MM.1S (cell line): ENCODE measurements around the gene POLD3.

Experiments
- DNase-seq: peaks from one replicate; pipeline ENCODE4 v3.0.0-alpha.2; 2015
- H2AFZ ChIP-seq: fragments of 300-600 bp; sonication (generic); 2 replicates; pipeline ENCODE4 v1.6.0; 2016; ENCODE audit warnings: antibody characterized with exemption, low read length
- H3F3A ChIP-seq: fragments of 300-600 bp; sonication (generic); 2 replicates; pipeline ENCODE4 v1.6.1; 2016; ENCODE audit warnings: mild to moderate bottlenecking, antibody characterized with exemption, low read length, moderate library complexity, mixed read lengths; ENCODE audit not compliant: insufficient read depth
- H3K27ac ChIP-seq: fragments of 300-600 bp; sonication (generic); 2 replicates; pipeline ENCODE4 v1.5.1; 2016; ENCODE audit warnings: mild to moderate bottlenecking, low read length
- H3K27me3 ChIP-seq: fragments of 300-600 bp; sonication (generic); replicated peaks from 2 replicates; pipeline ENCODE4 v1.6.0; 2016; ENCODE audit warnings: low read length; ENCODE audit not compliant: insufficient read depth
- H3K36me3 ChIP-seq: fragments of 300-600 bp; sonication (generic); replicated peaks from 2 replicates; pipeline ENCODE4 v1.6.1; 2016; ENCODE audit warnings: mild to moderate bottlenecking, low read length, mixed read lengths; ENCODE audit not compliant: insufficient read depth
- H3K4me1 ChIP-seq: fragments of 300-600 bp; sonication (generic); 2 replicates; pipeline ENCODE4 v1.6.1; 2016; ENCODE audit warnings: low read length, mixed read lengths
- H3K4me2 ChIP-seq: fragments of 300-600 bp; sonication (generic); 2 replicates; pipeline ENCODE4 v1.6.0; 2016; ENCODE audit warnings: low read depth, low read length
- H3K4me3 ChIP-seq: fragments of 300-600 bp; sonication (generic); 2 replicates; pipeline ENCODE4 v1.5.1; 2016; ENCODE audit warnings: low read length, mixed read lengths
- H3K79me2 ChIP-seq: fragments of 300-600 bp; sonication (generic); 2 replicates; pipeline ENCODE4 v1.6.1; 2016; ENCODE audit warnings: mixed run types, low read length, mixed read lengths
- H3K9ac ChIP-seq: fragments of 300-600 bp; sonication (generic); 2 replicates; pipeline ENCODE4 v1.6.1; 2016; ENCODE audit warnings: low read length, mixed read lengths
- H3K9me2 ChIP-seq: fragments of 300-600 bp; sonication (generic); replicated peaks from 2 replicates; pipeline ENCODE4 v1.6.1; 2016; ENCODE audit warnings: mild to moderate bottlenecking, low read length, mixed read lengths; ENCODE audit not compliant: insufficient read depth
- H3K9me3 ChIP-seq: fragments of 300-600 bp; sonication (generic); replicated peaks from 2 replicates; pipeline ENCODE4 v1.6.1; 2016; ENCODE audit warnings: mild to moderate bottlenecking, low read length, mixed read lengths; ENCODE audit not compliant: insufficient read depth
- H4K20me1 ChIP-seq: fragments of 300-600 bp; sonication (generic); 2 replicates; pipeline ENCODE4 v1.6.1; 2016; ENCODE audit warnings: mild to moderate bottlenecking, low read length, moderate library complexity, mixed read lengths; ENCODE audit not compliant: insufficient read depth
- CTCF ChIP-seq: fragments of 300-600 bp; sonication (generic); IDR thresholded peaks from 2 replicates; pipeline ENCODE4 v1.5.1; 2016; ENCODE audit warnings: antibody characterized with exemption, low read length, mixed read lengths
- EZH2 ChIP-seq: fragments of 300-600 bp; sonication (generic); optimal IDR thresholded peaks from 2 replicates; pipeline ENCODE3; 2017; ENCODE audit warnings: low read depth, mild to moderate bottlenecking, antibody characterized with exemption, low read length, mixed read lengths
- EZH2phosphoT487 ChIP-seq: fragments of 300-600 bp; sonication (generic); IDR thresholded peaks from 2 replicates; pipeline ENCODE4 v1.6.1; 2018; ENCODE audit warnings: antibody characterized with exemption, low read length

The POLD3 gene, protein sequence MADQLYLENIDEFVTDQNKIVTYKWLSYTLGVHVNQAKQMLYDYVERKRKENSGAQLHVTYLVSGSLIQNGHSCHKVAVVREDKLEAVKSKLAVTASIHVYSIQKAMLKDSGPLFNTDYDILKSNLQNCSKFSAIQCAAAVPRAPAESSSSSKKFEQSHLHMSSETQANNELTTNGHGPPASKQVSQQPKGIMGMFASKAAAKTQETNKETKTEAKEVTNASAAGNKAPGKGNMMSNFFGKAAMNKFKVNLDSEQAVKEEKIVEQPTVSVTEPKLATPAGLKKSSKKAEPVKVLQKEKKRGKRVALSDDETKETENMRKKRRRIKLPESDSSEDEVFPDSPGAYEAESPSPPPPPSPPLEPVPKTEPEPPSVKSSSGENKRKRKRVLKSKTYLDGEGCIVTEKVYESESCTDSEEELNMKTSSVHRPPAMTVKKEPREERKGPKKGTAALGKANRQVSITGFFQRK

DNA sequence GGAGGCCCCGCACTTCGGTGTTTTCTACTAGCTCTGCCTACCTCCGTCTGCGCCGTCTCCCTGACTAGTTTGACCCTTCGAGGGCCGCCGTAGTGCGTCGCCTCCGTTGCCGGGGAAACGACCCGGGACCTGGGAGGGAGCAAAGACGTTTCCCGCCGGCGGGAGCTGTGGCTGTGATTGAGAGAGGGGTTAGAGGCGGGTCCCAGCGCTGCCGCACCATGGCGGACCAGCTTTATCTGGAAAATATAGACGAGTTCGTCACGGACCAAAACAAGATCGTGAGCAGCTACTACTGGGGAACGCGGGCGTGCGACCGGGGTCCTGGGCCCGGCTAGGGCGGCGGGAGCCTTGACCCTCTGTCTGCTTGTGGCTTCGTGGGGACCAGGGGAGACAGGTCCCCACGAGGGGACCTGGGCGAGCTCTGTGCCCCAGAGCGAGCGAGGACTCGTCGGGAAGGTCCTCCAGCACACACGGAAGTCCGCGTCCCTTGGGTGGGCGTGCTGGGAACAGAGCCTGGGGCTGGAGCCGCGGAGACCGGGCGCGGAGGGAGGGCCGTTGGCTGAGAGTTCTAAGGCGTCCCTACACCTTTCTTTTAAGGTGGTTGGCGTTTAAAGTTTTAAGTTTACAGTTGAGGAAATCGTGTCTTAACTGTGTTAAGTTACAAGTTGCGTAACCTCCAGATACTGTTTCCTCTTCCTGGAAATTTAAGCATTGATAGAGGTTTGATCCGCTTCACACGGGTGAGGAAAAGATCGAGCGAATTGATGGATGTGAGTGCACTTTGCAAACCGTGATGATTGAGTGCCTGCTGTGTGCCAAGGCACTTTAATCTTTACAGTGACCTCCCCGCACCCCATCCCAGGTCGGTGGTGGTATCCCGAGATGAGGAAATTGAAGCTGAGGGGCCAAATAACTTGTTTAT, at the start of gene POLD3:
Gene POLD3 (plus strand): TSS at position 142 of the 922 bp plus-strand sequence. CDS start 77 bp downstream, at position 219.
- Histone ChIP-seq H3K27me3 (no peaks in the 10 kb centered on the region), H3F3A (no peaks in the 10 kb centered on the region), H3K4me2 (peak within 1 kb of the TSS; percentile 70), H3K9me3 (no peaks in the 10 kb centered on the region), H3K27ac (peak within 1 kb of the TSS; percentile 64), H3K4me3 (peak within 1 kb of the TSS; percentile 98), H3K9ac (peak within 1 kb of the TSS; percentile 98), H3K4me1 (peaks cover 14% of the 10 kb centered on the region; the same call in 1 of the 2 replicates), H3K9me2 (no peaks in the 10 kb centered on the region), H3K79me2 (peaks cover 36% of the 10 kb centered on the region), H2AFZ (peak within 1 kb of the TSS; percentile 96), H3K36me3 (0 out of 2 replicates have a peak, but pooled peaks cover 4% of the 10 kb centered on the region), H4K20me1 (no peaks in the 10 kb centered on the region)
- TF ChIP-seq EZH2phosphoT487 (no peak), CTCF (no peak)
- peak; percentile 91 for DNase-seq

DNA sequence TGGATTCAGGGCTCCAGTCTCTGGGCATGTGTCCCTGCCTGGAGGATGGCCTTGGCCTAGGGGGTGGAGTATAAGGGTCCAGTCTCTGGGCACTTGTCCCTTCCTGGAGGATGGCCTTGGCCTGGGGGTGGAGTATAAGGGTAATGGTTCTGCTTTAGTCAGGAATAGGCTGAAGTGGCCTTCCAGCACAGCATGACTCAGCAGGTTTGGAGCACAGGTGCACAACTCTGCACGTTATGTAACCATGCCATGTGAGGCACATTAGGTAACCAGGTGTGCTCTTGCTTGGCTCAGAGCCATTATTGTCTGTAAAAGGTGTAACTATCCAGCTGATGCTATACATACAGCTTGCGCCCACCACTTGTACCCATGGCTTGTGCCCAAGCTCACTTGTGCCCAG, 48.4 kb upstream of the POLD3 start:
- H3K79me2 ChIP-seq = no peaks in the 10 kb centered on the region
- TF ChIP-seq CTCF = no peak
- TF ChIP-seq EZH2 = no peak
- TF ChIP-seq EZH2phosphoT487 = no peak
- no peaks in the 10 kb centered on the region for H3K4me1 ChIP-seq
- no peaks in the 10 kb centered on the region for H3K36me3 ChIP-seq
- H4K20me1 ChIP-seq = no peaks in the 10 kb centered on the region
- H3K27ac ChIP-seq = no peak overlapping the region
- H3K9ac ChIP-seq = no peak overlapping the region
- H3F3A ChIP-seq = no peaks in the 10 kb centered on the region
- H3K9me3 ChIP-seq = no peaks in the 10 kb centered on the region
- H3K9me2 ChIP-seq = no peaks in the 10 kb centered on the region
- no peak overlapping the region for H2AFZ ChIP-seq
- H3K4me2 ChIP-seq = no peak overlapping the region
- H3K4me3 ChIP-seq = no peak overlapping the region
- no peaks in the 10 kb centered on the region for H3K27me3 ChIP-seq
- no peak for DNase-seq

- no peak overlapping the region for H3K9ac ChIP-seq
- no peak overlapping the region for H3K4me3 ChIP-seq
- H3K4me1 ChIP-seq = no peaks in the 10 kb centered on the region
- DNase-seq = no peak
- H3K27ac ChIP-seq = no peak overlapping the region
- H3K79me2 ChIP-seq = no peaks in the 10 kb centered on the region
- TF ChIP-seq CTCF (no peak), EZH2 (no peak), EZH2phosphoT487 (no peak)
- no peak overlapping the region for H2AFZ ChIP-seq
- H3K4me2 ChIP-seq = no peak overlapping the region
- no peaks in the 10 kb centered on the region for H4K20me1 ChIP-seq
- H3K36me3 ChIP-seq = no peaks in the 10 kb centered on the region
- no peaks in the 10 kb centered on the region for H3F3A ChIP-seq
- no peaks in the 10 kb centered on the region for H3K9me2 ChIP-seq
- no peaks in the 10 kb centered on the region for H3K27me3 ChIP-seq
- no peaks in the 10 kb centered on the region for H3K9me3 ChIP-seq
Measured at GRCh38 chr11:74546752-74547151, 45.6 kb upstream of the POLD3 start.
